Activated CD4-positive, alpha-beta T cell treated with anti-CD3 and anti-CD28 coated beads for 36 hours (primary cell): ENCODE data around the gene RALBP1. TPM values are rescaled to one million over a fixed set of nuclear protein-coding genes. Genes with fewer than 3 reads are reported as not detected.

Experiments used
- ATAC-seq: fragments of 200-7000 bp; cut with Tn5 transposase; one replicate; pipeline ENCODE4 v1.10.0; 2021; ENCODE audit warnings: mild to moderate bottlenecking, moderate library complexity
- CTCF ChIA-PET: fragments of 350-600 bp; sonication (Branson Sonifier 250); formaldehyde crosslinking; loops from one replicate; lab custom pipeline; 2021; ENCODE audit warnings: antibody characterized with exemption; lab: Charles Lee
- POLR2A ChIA-PET: fragments of 350-600 bp; sonication (Branson Sonifier 250); formaldehyde crosslinking; loops from one replicate; lab custom pipeline; 2021; ENCODE audit warnings: antibody characterized with exemption, inconsistent platforms; lab: Charles Lee
- DNase-seq: peaks from one replicate; pipeline ENCODE4 v3.0.0-alpha.2; 2020
- H3K27ac Mint-ChIP-seq: one replicate; pipeline ENCODE4 v1.8.0; 2021; ENCODE audit warnings: mixed read lengths
- H3K27me3 Mint-ChIP-seq: one replicate; pipeline ENCODE4 v1.8.0; 2021; ENCODE audit warnings: mixed read lengths
- H3K36me3 Mint-ChIP-seq: one replicate; pipeline ENCODE4 v1.8.0; 2021; ENCODE audit warnings: low read depth, mixed read lengths
- H3K4me1 Mint-ChIP-seq: one replicate; pipeline ENCODE4 v1.8.0; 2021; ENCODE audit warnings: mixed read lengths
- H3K4me3 Mint-ChIP-seq: one replicate; pipeline ENCODE4 v1.8.0; 2021; ENCODE audit warnings: mild to moderate bottlenecking, moderate library complexity, mixed read lengths
- H3K9me3 Mint-ChIP-seq: one replicate; pipeline ENCODE4 v1.8.0; 2021; ENCODE audit warnings: low read depth, mixed read lengths
- intact Hi-C, 2 experiments: fragments of 100-400 bp; cut with DNase I in 1 of 2; cut with micrococcal nuclease in 1 of 2; formaldehyde crosslinking; loops; one replicate each; pipeline versions ENCODE4 v1.14.2 to v1.15.1; 2022 to 2024; cut with DNase I, micrococcal nuclease
- total RNA-seq, 2 experiments: library from RNA; stranded (reverse); gene quantifications; one replicate each; pipeline ENCODE4 v1.2.3, GENCODE V29; 2021

RALBP1 gene
- total RNA-seq, 2 experiments from 2014 or later = 49.4 to 51.1 TPM

- ChIA-PET POLR2A (no interaction called here), CTCF (interaction anchor here (1.0 kb wide), 1 partner anchor 10 kb away, joined by 3 read pairs; no protein-coding TSS in a partner anchor)
- no peaks in the 10 kb centered on the region for H3K4me1 Mint-ChIP-seq
- intact Hi-C loops = loop anchor here in 1 of 2 experiments (5.0 kb wide), 1 partner anchor 50 kb away; no protein-coding TSS in a partner anchor
- DNase-seq (no peak), ATAC-seq (no peak)
- no peak overlapping the region for H3K27ac Mint-ChIP-seq
- no peaks in the 10 kb centered on the region for H3K9me3 Mint-ChIP-seq
- no peaks in the 10 kb centered on the region for H3K27me3 Mint-ChIP-seq
- peaks cover 53% of the 10 kb centered on the region for H3K36me3 Mint-ChIP-seq
- no peak overlapping the region for H3K4me3 Mint-ChIP-seq
Measured at GRCh38 chr18:9552616-9553015, 77.3 kb downstream of the RALBP1 start.

- H3K9me3 Mint-ChIP-seq = no peaks in the 10 kb centered on the region
- H3K4me1 Mint-ChIP-seq = no peaks in the 10 kb centered on the region
- intact Hi-C loops = no loop called here
- DNase-seq = no peak
- H3K27ac Mint-ChIP-seq = no peak overlapping the region
- H3K27me3 Mint-ChIP-seq = no peaks in the 10 kb centered on the region
- ATAC-seq = no peak
- no peak overlapping the region for H3K4me3 Mint-ChIP-seq
- ChIA-PET POLR2A (no interaction called here), CTCF (interaction anchor here (0.6 kb wide), 1 partner anchor 483 kb away, joined by 3 read pairs; no protein-coding TSS in a partner anchor)
- H3K36me3 Mint-ChIP-seq = peaks cover 41% of the 10 kb centered on the region
Measured at GRCh38 chr18:9557250-9557943, 82.1 kb downstream of the RALBP1 start.

- POLR2A ChIA-PET = no interaction called here
- intact Hi-C loops = no loop called here
- Mint-ChIP-seq H3K27ac (no peak overlapping the region), H3K27me3 (no peaks in the 10 kb centered on the region), H3K9me3 (no peaks in the 10 kb centered on the region), H3K36me3 (peaks cover 35% of the 10 kb centered on the region), H3K4me3 (no peak overlapping the region), H3K4me1 (no peaks in the 10 kb centered on the region)
- no peak for ATAC-seq
- CTCF ChIA-PET = no interaction called here
- DNase-seq = no peak
Measured at GRCh38 chr18:9558387-9559064, 83.2 kb downstream of the RALBP1 start.

- Mint-ChIP-seq H3K4me3 (no peak overlapping the region), H3K9me3 (no peaks in the 10 kb centered on the region)
Measured at GRCh38 chr18:9559253-9559652, 83.9 kb downstream of the RALBP1 start.

GRCh38 chr18:9561759-9562158, 86.4 kb downstream of the RALBP1 start:
- no peak overlapping the region for H3K4me3 Mint-ChIP-seq
- CTCF ChIA-PET = interaction anchor here (1.0 to 2.1 kb wide), 2 partner anchors 9 to 11 kb away, joined by 3 to 7 read pairs; no protein-coding TSS in a partner anchor
- no peaks in the 10 kb centered on the region for H3K9me3 Mint-ChIP-seq
- H3K27me3 Mint-ChIP-seq = no peaks in the 10 kb centered on the region
- DNase-seq (no peak), ATAC-seq (no peak)
- no peaks in the 10 kb centered on the region for H3K4me1 Mint-ChIP-seq
- peaks cover 17% of the 10 kb centered on the region for H3K36me3 Mint-ChIP-seq
- POLR2A ChIA-PET = no interaction called here
- H3K27ac Mint-ChIP-seq = no peak overlapping the region
- intact Hi-C loops = no loop called here

More at GRCh38 chr18:9559253-9559652, 83.9 kb downstream of the RALBP1 start:
- Mint-ChIP-seq H3K4me1 (no peaks in the 10 kb centered on the region), H3K27ac (no peak overlapping the region), H3K36me3 (peaks cover 31% of the 10 kb centered on the region), H3K27me3 (no peaks in the 10 kb centered on the region)
- POLR2A ChIA-PET = no interaction called here
- intact Hi-C loops = no loop called here
- no peak for DNase-seq
- CTCF ChIA-PET = no interaction called here
- no peak for ATAC-seq

- ChIA-PET POLR2A (no interaction called here), CTCF (interaction anchor here (1.0 to 2.1 kb wide), 3 partner anchors 10 to 12 kb away, joined by 3 to 7 read pairs (median 3); no protein-coding TSS in a partner anchor)
- DNase-seq (no peak), ATAC-seq (no peak)
- no peaks in the 10 kb centered on the region for H3K9me3 Mint-ChIP-seq
- H3K36me3 Mint-ChIP-seq = peaks cover 12% of the 10 kb centered on the region
- H3K4me3 Mint-ChIP-seq = no peak overlapping the region
- no peaks in the 10 kb centered on the region for H3K27me3 Mint-ChIP-seq
- intact Hi-C loops = no loop called here
- no peak overlapping the region for H3K27ac Mint-ChIP-seq
- no peaks in the 10 kb centered on the region for H3K4me1 Mint-ChIP-seq
Measured at GRCh38 chr18:9562584-9562983, 87.3 kb downstream of the RALBP1 start.

GRCh38 chr18:9563331-9563730, 88.0 kb downstream of the RALBP1 start:
- no peaks in the 10 kb centered on the region for H3K4me1 Mint-ChIP-seq
- ChIA-PET POLR2A (no interaction called here), CTCF (interaction anchor here (0.6 to 2.1 kb wide), 3 partner anchors 10 to 46 kb away, joined by 3 to 7 read pairs (median 3); no protein-coding TSS in a partner anchor)
- H3K27me3 Mint-ChIP-seq = no peaks in the 10 kb centered on the region
- DNase-seq (no peak), ATAC-seq (no peak)
- intact Hi-C loops = no loop called here
- no peak overlapping the region for H3K27ac Mint-ChIP-seq
- no peaks in the 10 kb centered on the region for H3K9me3 Mint-ChIP-seq
- no peak overlapping the region for H3K4me3 Mint-ChIP-seq
- H3K36me3 Mint-ChIP-seq = peaks cover 13% of the 10 kb centered on the region

- Mint-ChIP-seq H3K36me3 (peaks cover 18% of the 10 kb centered on the region), H3K4me1 (no peaks in the 10 kb centered on the region), H3K9me3 (no peaks in the 10 kb centered on the region), H3K27me3 (no peaks in the 10 kb centered on the region), H3K27ac (no peak overlapping the region), H3K4me3 (no peak overlapping the region)
- DNase-seq = no peak
- ChIA-PET POLR2A (no interaction called here), CTCF (interaction anchor here (1.3 to 2.1 kb wide), 3 partner anchors 10 to 36 kb away, joined by 3 to 16 read pairs (median 3); no protein-coding TSS in a partner anchor)
- intact Hi-C loops = no loop called here
- no peak for ATAC-seq
Measured at GRCh38 chr18:9565407-9565806, 90.1 kb downstream of the RALBP1 start.

- Mint-ChIP-seq H3K27me3 (no peaks in the 10 kb centered on the region), H3K9me3 (no peaks in the 10 kb centered on the region), H3K4me3 (no peak overlapping the region), H3K27ac (no peak overlapping the region), H3K36me3 (peaks cover 20% of the 10 kb centered on the region), H3K4me1 (no peaks in the 10 kb centered on the region)
- DNase-seq (no peak), ATAC-seq (no peak)
- intact Hi-C loops = no loop called here
- POLR2A ChIA-PET = no interaction called here
- CTCF ChIA-PET = interaction anchor here (1.0 to 1.1 kb wide), 2 partner anchors 24 to 202 kb away, joined by 4 read pairs; no protein-coding TSS in a partner anchor
Measured at GRCh38 chr18:9568186-9568585, 92.9 kb downstream of the RALBP1 start.

GRCh38 chr18:9569178-9569577, 93.9 kb downstream of the RALBP1 start:
- DNase-seq (no peak), ATAC-seq (no peak)
- H3K4me3 Mint-ChIP-seq = no peak overlapping the region
- H3K27ac Mint-ChIP-seq = no peak overlapping the region
- H3K27me3 Mint-ChIP-seq = no peaks in the 10 kb centered on the region
- H3K4me1 Mint-ChIP-seq = no peaks in the 10 kb centered on the region
- ChIA-PET CTCF (no interaction called here), POLR2A (no interaction called here)
- H3K9me3 Mint-ChIP-seq = no peaks in the 10 kb centered on the region
- peaks cover 20% of the 10 kb centered on the region for H3K36me3 Mint-ChIP-seq
- intact Hi-C loops = no loop called here

GRCh38 chr18:9570255-9570654, 94.9 kb downstream of the RALBP1 start:
- POLR2A ChIA-PET = no interaction called here
- H3K9me3 Mint-ChIP-seq = no peaks in the 10 kb centered on the region
- DNase-seq = no peak
- H3K4me1 Mint-ChIP-seq = no peaks in the 10 kb centered on the region
- peaks cover 24% of the 10 kb centered on the region for H3K36me3 Mint-ChIP-seq
- no peak for ATAC-seq
- intact Hi-C loops = no loop called here
- no peak overlapping the region for H3K27ac Mint-ChIP-seq
- no peak overlapping the region for H3K4me3 Mint-ChIP-seq
- CTCF ChIA-PET = interaction anchor here (0.6 to 1.3 kb wide), 2 partner anchors 33 to 260 kb away, joined by 3 read pairs; no protein-coding TSS in a partner anchor
- no peaks in the 10 kb centered on the region for H3K27me3 Mint-ChIP-seq
